ENCODE results near the gene RGL3.

DNA sequence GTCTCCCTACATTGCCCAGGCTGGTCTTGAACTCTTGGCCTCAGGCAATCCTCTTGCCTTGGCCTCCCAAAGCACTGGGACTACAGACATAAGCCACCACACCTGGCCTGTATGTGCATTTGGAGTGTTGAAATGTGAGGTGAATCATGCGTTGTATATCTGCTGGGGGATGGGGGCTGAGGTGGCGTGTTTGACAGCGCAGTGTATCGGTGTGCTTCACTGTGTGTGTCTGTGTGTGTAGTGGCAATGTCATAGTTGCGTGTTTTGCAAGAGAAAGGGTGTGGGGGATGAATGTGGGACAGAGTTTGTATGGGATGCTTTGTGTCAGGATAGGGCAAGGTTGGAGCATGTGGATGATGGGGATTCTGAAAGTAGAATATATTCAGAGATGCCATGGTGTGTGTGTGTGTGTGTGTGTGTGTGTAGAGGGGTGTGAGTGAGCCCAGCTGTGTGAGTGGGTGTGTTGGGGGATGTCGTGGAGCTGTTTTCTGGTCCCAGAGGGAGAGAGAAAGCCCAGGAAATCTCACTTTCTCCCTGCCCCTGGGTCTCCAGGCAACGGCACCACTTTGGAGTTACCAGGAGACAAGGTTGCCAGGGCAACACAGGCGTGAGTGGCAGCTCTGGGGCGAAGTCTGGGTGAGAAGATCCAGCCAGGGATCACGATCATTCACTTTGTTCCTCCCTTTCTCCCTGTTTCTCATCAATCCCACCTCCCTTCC is 45.8 kb downstream of the RGL3 start:
- TF ChIP-seq RXRA (IDR thresholded peaks at IDR 0.05), result no peak
- TF ChIP-seq GABPA (IDR thresholded peaks at IDR 0.05 in 1 of 2, conservative IDR thresholded peaks at IDR 0.05 in 1 of 2), result no peak
- TF ChIP-seq, protein P1, sequence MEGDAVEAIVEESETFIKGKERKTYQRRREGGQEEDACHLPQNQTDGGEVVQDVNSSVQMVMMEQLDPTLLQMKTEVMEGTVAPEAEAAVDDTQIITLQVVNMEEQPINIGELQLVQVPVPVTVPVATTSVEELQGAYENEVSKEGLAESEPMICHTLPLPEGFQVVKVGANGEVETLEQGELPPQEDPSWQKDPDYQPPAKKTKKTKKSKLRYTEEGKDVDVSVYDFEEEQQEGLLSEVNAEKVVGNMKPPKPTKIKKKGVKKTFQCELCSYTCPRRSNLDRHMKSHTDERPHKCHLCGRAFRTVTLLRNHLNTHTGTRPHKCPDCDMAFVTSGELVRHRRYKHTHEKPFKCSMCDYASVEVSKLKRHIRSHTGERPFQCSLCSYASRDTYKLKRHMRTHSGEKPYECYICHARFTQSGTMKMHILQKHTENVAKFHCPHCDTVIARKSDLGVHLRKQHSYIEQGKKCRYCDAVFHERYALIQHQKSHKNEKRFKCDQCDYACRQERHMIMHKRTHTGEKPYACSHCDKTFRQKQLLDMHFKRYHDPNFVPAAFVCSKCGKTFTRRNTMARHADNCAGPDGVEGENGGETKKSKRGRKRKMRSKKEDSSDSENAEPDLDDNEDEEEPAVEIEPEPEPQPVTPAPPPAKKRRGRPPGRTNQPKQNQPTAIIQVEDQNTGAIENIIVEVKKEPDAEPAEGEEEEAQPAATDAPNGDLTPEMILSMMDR (IDR thresholded peaks at IDR 0.05; ENCODE audit: low read depth, low read length, missing input control), result no peak
- no peak for TF ChIP-seq REST (IDR thresholded peaks at IDR 0.05)
- TF ChIP-seq SP1 (IDR thresholded peaks at IDR 0.05), result no peak
- TF ChIP-seq TAF1 (conservative IDR thresholded peaks at IDR 0.05), result no peak
- no peak for TF ChIP-seq FOXA2 (IDR thresholded peaks at IDR 0.05)
- TF ChIP-seq, protein P2, sequence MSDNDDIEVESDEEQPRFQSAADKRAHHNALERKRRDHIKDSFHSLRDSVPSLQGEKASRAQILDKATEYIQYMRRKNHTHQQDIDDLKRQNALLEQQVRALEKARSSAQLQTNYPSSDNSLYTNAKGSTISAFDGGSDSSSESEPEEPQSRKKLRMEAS (IDR thresholded peaks at IDR 0.05), result no peak
- TF ChIP-seq EGR1 (IDR thresholded peaks at IDR 0.05; ENCODE audit: low read depth in 2 of 2), result no peak
- no peak for TF ChIP-seq HNF4G (IDR thresholded peaks at IDR 0.05)
- no peak for TF ChIP-seq YY1 (IDR thresholded peaks at IDR 0.05)
- no peak for TF ChIP-seq ATF3 (IDR thresholded peaks at IDR 0.05)

Measured in liver (tissue), 3 donors.